Transverse colon (tissue), 3 donors: ENCODE measurements around the gene PTPRO.

Experiments used
- CTCF ChIP-seq, 5 experiments: fragments of 200-600 bp in 3 of 5; fragments of 450-650 bp in 2 of 5; sonication (generic) in 3 of 5; IDR thresholded peaks; 1 replicate in 2 of 5; 2 replicates in 3 of 5; pipeline ENCODE4 v1.5.1; 2016 to 2017; ENCODE audit warnings: antibody characterized with exemption in 5 of 5, inconsistent platforms in 3 of 5, mild to moderate bottlenecking in 2 of 5, moderate library complexity in 1 of 5
- POLR2A ChIP-seq: fragments of 450-650 bp; IDR thresholded peaks from one replicate; pipeline ENCODE4 v1.6.1; 2016; ENCODE audit warnings: antibody characterized with exemption, mild to moderate bottlenecking, moderate library complexity

- TF ChIP-seq CTCF (IDR thresholded peaks at IDR 0.05) = no peak
- TF ChIP-seq POLR2A = no peak
Measured at GRCh38 chr12:15427913-15428312, 105.6 kb downstream of the PTPRO start.
